Skin of body (tissue), 2 donors: Measurements from ENCODE around the gene FAM43A. TPM values are rescaled to one million over a fixed set of nuclear protein-coding genes. Genes with fewer than 3 reads are reported as not detected.

Experiments used
- DNase-seq: peaks from one replicate; lab custom pipeline; 2025; lab: John Stamatoyannopoulos, UW
- total RNA-seq: library from RNA; depleted of rRNA; stranded (reverse); fragments of >200 nt; gene quantifications from one replicate; pipeline ENCODE4 v1.2.3, GENCODE V29; 2014

The FAM43A gene
- total RNA-seq, 1 donor from 2014 or later, result 10.7 TPM

DNA sequence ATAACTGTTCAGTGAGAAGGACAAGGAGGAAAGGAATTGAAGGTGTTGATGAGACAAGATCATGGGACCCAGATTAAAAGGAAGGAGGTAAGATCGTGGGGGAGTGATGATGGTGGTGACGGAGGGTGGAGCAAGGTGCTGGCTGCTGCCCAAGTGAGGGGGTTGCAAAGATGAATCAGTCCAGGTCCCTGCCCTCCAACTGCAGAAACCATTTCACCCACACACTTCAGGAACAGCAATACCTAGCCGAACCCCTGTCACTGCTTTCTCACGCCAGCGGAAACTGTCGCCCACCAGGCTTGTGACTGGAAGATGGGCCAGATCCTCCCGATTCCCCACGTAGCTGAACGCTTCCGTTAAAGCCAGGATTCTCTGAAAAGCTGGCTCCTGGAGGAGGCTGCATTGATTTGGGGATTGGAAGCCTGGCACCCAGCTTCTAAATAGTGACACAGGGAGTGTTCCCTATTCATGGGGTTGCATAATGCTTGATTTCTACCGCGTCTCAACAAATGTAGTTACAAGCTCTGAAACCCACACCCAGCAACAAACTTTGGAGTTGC, 10.5 kb upstream of the FAM43A start:
- DNase-seq, result no peak

DNA sequence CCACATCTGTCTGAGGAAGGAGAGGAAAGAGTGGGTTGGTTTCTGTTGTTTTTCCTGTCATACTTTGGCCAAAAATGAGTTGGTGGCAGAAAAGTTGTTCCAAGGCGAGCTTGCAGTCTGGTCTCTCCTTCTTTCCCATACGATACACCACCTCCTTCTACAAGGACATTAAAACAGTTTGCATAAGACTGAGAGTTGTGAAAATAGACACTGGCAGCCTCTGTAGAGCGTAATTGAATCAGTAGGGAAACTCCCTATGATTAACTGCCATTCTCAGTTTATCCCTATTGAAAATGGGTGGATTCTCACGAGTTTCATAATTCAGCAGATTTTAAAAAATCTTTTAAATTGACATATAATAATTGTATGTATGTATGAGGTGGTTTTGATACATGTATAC, 10.0 kb upstream of the FAM43A start:
- DNase-seq, result no peak

DNA sequence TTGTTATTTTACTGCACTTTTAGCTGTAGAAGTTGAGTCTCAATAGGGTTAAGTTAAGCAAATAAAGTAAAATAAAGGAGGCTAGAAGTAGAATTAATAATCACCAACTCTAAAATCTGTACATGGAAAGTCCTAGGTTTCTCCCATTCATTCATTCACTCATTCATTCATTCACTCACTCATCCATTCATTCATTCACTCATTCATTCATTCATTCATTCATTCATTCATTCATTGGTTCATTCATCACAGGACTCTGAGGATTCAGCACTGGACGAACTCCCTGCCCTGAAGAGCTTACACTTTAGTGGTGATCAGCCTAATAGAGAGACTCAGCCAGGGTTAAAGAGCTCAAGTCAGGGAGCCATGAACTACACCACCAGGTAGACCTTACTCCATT, 9.2 kb upstream of the FAM43A start:
- no peak for DNase-seq

DNA sequence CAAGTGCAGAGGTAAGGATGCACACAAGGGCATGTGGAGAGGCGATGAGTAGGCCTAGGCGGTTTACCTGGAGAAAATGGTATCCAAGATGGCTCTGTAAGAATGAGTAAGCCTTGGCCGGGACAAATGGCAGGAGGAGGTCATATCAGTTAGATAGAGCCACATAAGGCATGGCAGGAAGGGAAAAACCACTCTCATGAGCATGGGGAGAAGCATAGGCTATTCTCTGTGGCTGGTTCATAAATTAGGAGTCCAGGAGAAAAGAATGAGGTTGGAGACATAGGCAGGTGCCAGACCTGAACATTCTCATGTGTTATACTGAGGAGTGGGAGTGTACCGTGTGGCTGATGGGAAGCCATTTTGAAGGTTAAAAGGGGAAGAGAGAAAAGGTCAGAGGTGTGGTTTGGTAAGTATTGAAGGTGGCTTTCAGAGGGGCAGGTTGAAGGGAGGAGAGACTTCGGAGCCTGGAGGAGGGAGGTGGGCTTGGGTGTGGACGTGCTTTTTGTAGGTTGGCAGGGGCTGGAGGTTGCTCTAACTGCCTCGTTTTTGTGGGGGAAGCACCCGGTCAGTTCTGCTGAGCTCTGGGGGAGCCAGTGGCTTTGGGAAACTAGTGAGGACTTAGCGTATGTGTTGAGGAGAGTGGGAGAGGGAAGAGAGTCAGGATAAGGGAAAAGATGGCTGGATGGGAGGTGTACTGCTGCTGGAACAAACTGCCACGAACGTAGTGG, 4.6 kb upstream of the FAM43A start:
- DNase-seq, result no peak

DNA sequence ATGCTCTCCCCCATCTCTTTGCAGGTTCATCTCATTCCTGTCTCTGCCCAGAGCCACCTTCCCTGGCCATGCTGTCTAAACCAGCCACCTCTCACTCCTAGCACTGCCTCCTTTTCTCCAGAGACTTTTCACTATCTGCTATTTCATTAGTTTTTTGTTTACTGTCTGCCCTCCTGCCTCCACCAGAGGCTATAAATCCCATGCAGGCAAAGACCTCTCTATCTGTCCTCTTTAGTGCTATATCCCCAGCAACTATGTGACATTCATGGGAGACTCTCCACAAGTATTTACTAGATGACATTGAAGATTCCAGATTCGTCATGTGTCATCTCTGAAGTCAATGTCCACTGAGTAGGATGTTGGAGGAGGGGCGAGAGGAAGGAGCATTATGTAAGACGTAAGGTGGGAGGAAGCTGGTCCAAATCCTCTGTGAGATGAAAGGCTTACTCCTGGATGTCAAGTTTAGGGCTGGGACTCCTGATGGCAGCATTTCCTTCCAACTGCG, 3.4 kb upstream of the FAM43A start:
- DNase-seq, result no peak

DNA sequence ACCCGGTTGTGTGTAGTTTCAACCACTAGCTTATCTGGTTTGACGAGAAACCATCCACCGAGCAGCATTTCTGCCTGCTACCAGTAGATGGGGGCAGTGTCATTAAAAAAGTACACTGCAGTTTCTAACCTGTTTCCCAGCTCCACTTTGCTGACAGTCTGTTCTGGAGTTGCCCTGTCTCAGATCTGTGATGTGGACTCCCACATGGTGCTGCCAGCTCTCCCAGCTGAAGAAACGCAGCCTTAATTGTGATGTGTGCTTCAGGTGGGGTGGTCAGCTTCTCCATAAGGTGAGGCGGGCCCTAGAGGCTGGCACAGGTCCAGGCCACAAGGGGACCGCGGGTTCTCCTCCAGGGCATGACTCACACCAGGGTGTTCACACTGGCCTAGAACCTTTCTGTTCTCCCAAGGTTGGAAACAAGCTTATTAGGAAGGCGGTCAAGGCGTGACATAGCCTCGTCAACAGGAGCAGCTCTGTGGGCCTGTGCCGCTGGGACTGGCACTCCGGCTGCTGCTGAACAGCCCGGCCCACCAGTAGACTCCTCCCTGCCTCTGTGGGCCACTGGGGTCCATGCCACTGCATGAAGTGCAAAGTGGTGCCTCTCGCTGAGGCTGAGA, 2.9 kb upstream of the FAM43A start:
- peak; percentile 82 for DNase-seq

DNA sequence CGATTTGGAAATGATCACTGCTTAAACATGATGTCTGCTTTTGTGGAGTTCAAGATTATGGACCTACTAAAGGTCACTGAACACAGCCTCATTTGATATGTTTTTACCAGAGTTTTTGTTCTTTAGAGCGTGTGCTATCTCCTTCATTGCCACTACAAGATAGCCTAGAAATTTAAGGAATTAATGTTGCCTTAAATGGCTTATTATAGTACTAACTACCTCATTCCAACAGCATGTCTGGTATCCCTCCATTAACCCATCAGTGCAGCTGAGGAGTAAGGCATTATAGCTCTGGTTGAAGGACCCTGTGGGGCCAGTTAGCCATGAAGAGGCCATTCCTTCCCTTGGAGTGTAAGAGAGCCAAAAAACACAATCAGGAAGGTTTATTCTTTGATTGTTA, 2.3 kb upstream of the FAM43A start:
- DNase-seq, result no peak

DNA sequence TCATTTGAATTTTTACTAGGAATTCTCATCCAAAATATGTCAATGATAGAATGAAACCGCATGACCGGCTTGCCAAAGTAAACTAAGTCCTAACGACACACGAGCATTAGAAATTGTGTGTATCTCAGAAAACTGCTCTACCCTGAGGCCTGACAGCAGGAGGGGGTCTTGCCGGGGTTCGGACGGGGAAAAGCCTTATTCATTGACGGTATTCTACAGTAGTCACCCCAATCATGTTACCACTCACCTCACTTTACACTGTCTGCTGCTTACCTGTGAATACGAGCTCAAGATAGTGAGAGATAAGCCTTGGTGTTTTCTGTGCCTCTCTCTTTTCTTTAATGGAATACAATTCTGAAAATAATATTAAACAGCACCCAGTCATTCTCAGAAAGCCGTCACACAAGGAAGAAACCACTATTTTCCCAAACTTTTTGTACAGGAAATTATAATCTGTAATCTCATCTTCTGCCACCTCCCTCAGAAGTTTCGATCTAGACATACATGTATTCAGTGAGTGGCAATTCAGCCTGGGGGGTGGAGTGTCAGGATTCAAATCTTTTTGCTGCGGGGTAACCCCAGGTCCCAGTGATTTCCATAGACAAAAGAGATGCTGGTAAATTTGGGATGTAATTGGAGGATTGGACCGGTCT, 492 bp upstream of the FAM43A start:
- DNase-seq, result no peak

DNA sequence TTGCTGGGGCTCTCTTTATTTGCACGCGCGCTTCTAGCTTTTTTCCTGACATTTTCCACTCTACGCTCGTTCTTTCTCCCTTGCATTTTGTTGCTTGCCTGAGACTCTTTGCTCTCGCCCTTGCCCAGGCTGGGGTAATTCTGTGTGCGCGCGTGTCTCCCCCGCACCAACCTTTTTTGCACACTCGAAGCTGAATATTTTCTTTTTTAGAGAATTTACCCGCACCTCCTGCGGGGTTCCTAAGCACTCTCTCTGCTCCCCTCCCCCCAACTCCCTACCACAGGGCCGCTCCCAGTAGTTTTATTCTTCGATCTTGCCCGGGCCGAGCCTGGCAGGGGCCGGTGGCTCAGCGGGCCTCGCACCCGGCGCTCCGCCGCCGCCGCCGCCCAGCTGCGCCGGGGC, 732 bp downstream of the FAM43A start:
- DNase-seq, result no peak

DNA sequence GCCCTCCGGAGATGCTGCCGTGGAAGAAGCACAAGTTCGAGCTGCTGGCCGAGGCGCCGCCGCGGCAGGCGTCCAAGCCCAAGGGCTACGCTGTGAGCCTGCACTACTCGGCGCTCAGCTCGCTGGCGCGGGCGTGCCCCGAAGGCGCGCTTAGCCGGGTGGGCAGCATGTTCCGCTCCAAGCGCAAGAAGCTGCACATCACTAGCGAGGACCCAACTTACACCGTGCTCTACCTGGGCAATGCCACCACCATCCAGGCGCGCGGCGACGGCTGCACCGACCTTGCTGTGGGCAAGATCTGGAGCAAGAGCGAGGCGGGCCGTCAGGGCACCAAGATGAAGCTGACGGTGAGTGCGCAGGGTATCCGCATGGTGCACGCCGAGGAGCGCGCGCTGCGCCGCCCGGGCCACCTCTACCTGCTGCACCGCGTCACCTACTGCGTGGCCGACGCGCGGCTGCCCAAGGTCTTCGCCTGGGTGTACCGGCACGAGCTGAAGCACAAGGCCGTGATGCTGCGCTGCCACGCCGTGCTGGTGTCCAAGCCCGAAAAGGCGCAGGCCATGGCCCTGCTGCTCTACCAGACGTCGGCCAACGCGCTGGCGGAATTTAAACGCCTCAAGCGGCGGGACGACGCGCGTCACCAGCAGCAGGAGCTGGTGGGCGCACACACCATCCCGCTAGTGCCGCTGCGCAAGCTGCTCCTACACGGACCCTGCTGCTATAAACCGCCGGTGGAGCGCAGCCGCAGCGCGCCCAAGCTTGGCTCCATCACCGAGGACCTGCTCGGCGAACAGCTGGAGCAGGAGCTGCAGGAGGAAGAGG, 1.3 kb downstream of the FAM43A start:
- DNase-seq, result no peak

DNA sequence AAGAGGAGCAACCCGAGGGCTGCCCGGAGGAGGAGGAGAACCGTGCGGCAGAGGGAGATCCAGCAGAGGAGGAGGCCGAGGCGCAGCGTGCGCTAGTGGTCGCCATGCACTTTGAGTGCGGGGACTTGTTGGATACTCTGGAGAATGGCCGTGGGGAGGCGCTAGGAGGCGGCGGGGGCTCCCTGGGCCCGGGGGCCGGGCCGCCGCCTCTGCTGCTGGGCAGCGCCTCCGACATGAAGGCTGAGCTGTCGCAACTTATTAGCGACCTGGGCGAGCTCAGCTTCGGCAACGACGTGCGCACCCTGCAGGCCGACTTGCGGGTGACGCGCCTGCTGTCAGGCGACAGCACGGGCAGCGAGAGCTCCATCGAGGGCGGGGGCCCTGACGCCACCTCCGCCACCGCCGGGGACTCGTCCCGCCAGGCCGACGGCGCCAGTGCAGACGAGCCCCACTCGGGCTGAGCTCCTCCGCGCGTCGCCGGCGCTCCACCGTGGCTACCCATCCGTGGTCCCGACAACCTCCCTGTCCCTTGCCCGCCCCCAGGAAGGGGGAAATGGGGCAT, 2.0 kb downstream of the FAM43A start:
- no peak for DNase-seq

DNA sequence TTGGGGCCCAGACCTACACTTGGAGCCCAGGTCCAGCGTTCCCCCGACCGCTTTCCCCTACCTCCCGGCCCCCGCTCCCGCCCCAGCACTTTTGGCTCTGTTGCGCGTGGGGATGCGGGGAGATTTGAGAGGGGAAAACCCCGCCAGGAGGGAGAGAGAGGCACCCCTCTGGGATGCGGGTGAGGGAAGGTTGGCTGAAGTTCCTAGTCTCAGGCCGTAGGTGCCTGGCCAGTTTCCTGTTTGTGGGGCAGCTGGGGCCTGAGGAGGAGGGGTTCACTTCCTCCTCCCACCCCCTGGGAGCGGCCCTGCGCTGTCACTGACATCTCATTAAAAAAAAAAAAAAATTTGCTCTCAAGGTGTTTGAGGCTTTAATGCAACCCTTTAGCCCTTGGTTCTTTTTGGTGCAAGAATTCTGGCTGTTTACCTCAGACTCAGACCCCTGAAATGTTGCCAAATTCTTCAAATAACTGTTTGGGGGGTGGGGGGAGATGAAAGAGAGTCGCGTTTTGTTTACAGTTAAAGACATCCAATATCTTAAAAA, 2.6 kb downstream of the FAM43A start:
- no peak for DNase-seq

DNA sequence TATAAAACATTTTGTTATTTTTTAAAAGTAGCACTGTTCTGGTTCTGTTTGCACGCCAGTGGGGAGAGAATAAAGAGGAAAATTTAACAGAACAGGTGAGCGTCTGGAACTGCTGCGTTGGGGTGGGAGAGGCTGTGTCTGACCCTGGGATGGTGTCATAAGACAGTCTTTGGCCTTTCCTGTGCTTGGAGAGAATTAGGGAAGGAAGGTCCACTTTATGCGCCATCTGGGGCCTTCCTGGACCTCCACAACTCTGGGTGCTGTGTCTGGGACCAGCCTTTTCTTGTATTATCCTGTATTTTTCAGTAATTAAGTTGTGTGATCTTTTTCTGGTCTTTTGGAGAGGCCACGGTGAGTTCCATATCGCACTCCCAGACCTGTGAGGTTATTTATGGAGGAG, 3.3 kb downstream of the FAM43A start:
- DNase-seq, result no peak

DNA sequence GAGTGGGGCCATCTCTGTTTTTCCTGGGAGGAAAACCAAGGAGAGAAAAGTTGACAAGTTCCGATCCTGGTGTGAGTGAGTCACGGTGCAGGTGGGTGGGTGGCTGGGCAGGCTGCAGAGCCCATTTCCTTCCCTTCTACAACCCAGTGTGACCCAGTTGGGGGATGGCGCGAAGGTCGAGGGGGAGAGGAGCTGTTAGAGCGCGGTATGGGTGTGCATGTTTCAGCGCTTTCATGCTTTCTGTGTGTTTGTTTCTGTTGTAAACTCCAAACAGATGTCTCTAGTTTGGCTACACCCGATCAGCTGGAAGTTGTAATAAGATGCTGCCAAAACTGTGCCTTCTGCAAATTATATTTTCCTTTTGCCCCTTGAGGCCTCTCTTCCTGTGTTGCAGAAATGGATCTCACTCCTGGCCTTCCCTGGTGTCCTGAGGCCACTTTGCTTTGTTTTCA, 3.8 kb downstream of the FAM43A start:
- peak; percentile 87 for DNase-seq

DNA sequence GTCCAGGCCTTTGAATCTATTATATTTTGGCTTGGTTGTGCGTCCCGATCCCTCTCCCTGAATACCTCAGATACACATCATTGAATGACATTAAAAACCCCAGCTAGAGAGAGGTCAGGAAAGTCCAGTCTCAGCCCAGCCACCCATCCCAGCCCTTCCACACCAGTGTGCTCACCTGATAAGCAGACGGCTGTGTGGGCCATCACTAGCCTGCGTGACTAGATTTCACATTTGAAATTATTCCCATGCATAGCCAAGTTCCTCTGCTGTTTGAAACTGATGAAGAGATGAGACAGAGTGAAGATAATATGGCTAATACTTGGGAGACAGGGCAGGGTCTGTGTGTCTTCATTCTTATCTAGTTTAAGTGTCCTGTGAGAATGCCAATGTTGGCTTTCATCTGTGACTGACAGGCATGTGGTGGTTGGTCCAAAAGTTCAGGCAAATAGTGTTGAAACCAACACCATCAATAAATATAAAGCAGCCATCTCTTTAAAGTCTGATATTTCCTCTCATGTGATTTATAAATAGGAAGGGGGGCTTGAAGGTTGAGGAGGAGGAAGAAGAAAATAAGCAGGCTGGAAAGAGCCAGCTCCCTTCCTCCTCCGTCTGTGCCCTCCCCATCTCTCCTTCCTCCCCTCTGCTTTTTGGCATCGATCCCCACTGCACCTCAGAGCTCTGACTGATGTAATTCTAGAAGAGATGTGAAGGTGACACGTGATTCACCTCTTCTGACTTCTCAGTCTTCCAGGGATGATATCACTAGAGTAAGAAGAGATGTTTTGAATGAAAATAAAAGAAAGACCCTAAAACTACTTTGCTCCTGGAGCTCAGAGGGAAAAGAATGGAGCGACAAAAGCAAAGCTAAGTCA, 5.1 kb downstream of the FAM43A start:
- DNase-seq, result no peak

DNA sequence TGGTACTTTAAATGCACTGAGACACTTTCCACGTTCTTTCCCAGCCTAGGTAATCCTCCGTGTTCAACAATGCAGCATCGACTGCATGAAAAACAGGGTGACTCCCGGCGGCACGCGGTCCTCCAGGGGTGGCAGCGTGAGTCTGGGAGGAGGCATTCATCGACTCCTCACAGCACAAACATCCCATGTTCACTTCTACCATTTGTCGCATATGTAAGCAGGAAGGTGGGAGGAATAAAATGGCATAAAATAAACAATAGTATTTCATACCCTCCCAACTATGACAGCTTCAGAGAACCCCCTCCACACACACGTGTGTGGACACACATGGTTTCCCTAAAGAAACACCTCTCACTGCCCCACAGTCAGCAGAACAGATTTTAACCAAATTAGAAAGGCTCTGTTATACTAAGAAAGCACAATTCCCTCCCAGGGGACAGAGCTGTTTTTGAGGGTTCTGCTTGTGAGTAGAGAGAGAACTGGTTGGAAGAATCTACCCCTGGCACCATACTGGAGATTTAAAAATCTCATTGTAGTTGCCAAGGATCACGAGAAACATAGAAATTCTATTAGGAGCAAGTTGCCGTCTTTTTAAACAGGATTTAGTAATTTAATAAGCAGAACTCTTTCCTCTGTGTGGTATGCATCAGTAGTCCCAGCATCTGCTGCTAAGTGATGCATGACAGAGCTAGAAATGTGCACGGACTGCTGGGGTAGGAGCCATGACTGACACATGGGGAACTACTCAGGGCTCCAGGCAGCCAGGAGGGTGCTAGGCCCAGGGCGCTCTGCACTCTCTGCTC, 6.0 kb downstream of the FAM43A start:
- peak; percentile 66 for DNase-seq

DNA sequence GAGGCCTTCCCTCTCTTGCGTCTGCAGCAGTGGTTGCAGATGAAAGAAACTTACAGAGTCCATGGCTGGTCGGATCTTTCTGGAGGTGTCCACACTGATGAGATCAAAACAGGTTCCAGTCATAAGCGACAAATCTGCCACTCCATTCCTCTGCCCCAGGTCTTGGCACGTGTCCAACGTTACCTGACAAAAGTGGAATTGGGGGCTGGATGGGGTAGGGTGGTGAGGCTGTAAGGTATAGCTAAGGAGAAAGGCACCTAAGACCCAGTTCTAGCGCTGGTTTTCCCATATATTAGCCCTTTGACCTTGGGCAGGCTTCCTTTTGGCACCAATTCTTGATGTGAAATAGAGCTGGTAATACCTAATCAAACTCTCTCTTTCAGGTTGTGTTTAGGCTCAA, 11.0 kb downstream of the FAM43A start:
- no peak for DNase-seq

DNA sequence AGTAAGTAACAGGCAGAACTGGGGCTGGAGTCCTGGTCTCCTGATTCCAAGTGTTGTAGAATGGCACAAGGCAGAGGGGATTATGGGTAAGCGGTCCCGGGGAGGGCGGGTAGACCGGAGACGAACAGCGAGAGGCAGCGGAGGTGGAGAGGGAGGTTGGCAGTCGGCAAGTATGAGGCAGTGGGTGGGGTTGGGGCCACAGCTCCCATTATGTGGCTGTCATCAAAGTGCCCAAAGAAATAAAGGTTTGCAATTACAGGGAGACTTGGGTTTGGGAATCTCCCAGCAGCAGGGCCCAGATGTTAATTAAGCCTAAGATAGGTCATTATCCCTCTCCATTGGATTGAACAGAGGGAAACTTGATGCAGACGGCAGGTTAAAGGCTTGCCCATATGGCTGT, 16.9 kb downstream of the FAM43A start:
- no peak for DNase-seq

DNA sequence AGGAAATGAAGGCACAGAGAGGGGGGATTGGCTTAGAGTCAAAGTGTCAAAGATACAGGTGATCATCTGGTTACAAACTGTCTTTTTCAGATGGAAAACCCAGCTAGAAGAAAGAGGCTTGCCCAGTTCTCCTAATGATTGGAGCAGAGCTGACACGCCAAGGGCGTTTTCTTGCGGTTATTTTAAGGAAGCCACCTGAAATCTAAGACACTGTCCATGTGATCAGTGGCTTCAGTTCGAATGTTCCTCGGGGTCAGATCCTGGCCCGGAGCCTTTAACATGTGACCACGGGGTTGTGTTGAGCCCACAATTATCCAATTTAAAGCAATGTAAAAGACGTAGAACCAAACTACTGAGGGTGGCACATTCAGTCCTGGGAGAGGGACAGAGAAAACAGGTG, 19.5 kb downstream of the FAM43A start:
- DNase-seq, result no peak
